ENCODE results near the gene DROSHA. TPM values are rescaled to one million over a fixed set of nuclear protein-coding genes. Genes with fewer than 3 reads are reported as not detected.

Gene DROSHA
- total and polyA plus RNA-seq, 2 experiments from 2014 or later, result 25.3 to 40.8 TPM

- WGBS (ENCODE audit: low lambda C conversion rate, missing lambda C conversion rate), result 100% methylated on average over 3 of the region's 3 CpGs
Observed at GRCh38 chr5:31459594-31459993, 72.3 kb downstream of the DROSHA start.

GRCh38 chr5:31455172-31455571 is 76.7 kb downstream of the DROSHA start:
- TF ChIP-seq EZH2 (IDR thresholded peaks at IDR 0.05; ENCODE audit: borderline replicate concordance) (no peak), EZH2phosphoT487 (IDR thresholded peaks at IDR 0.05; ENCODE audit: low read depth, severe bottlenecking, unreplicated experiment) (no peak), CTCF (IDR thresholded peaks at IDR 0.05; ENCODE audit: poor library complexity) (no peak)
- no peaks in the 10 kb centered on the region for H3K27me3 ChIP-seq
- no peaks in the 10 kb centered on the region for H3K4me1 ChIP-seq (ENCODE audit: insufficient read depth)
- WGBS (ENCODE audit: low lambda C conversion rate, missing lambda C conversion rate), result 100% methylated on average over 2 of the region's 2 CpGs
- H3K4me3 ChIP-seq, result no peak overlapping the region
- no peaks in the 10 kb centered on the region for H3K36me3 ChIP-seq (replicated peaks; ENCODE audit: insufficient read depth, low read depth)
- H2AFZ ChIP-seq, result no peak overlapping the region
- no peak overlapping the region for H3K4me2 ChIP-seq
- H3K27ac ChIP-seq, result no peak overlapping the region
- no peaks in the 10 kb centered on the region for H3K9me3 ChIP-seq (ENCODE audit: low read depth)
- no peaks in the 10 kb centered on the region for H4K20me1 ChIP-seq (ENCODE audit: insufficient read depth, poor library complexity, severe bottlenecking)
- no peaks in the 10 kb centered on the region for H3K9me2 ChIP-seq (replicated peaks; ENCODE audit: insufficient read depth)
- no peaks in the 10 kb centered on the region for H3K79me2 ChIP-seq
- no peak for DNase-seq (ENCODE audit: low spot score)

More at GRCh38 chr5:31459594-31459993, 72.3 kb downstream of the DROSHA start:
- Histone ChIP-seq H2AFZ (no peak overlapping the region), H3K27ac (no peak overlapping the region), H3K79me2 (no peaks in the 10 kb centered on the region), H3K36me3 (replicated peaks; ENCODE audit: insufficient read depth, low read depth) (no peaks in the 10 kb centered on the region), H3K4me3 (no peak overlapping the region), H3K9me3 (ENCODE audit: low read depth) (no peaks in the 10 kb centered on the region), H3K4me1 (ENCODE audit: insufficient read depth) (no peaks in the 10 kb centered on the region), H3K27me3 (no peaks in the 10 kb centered on the region), H3K4me2 (no peak overlapping the region), H4K20me1 (ENCODE audit: insufficient read depth, poor library complexity, severe bottlenecking) (no peaks in the 10 kb centered on the region), H3K9me2 (replicated peaks; ENCODE audit: insufficient read depth) (no peaks in the 10 kb centered on the region)
- TF ChIP-seq EZH2phosphoT487 (IDR thresholded peaks at IDR 0.05; ENCODE audit: low read depth, severe bottlenecking, unreplicated experiment) (no peak), CTCF (IDR thresholded peaks at IDR 0.05; ENCODE audit: poor library complexity) (no peak), EZH2 (IDR thresholded peaks at IDR 0.05; ENCODE audit: borderline replicate concordance) (no peak)
- no peak for DNase-seq (ENCODE audit: low spot score)

- H3K27me3 ChIP-seq, result no peaks in the 10 kb centered on the region
- no peak overlapping the region for H3K4me3 ChIP-seq
- no peaks in the 10 kb centered on the region for H3K4me1 ChIP-seq (ENCODE audit: insufficient read depth)
- H3K4me2 ChIP-seq, result no peak overlapping the region
- H3K79me2 ChIP-seq, result no peaks in the 10 kb centered on the region
- no peaks in the 10 kb centered on the region for H3K9me3 ChIP-seq (ENCODE audit: low read depth)
- TF ChIP-seq CTCF (IDR thresholded peaks at IDR 0.05; ENCODE audit: poor library complexity), result no peak
- TF ChIP-seq EZH2 (IDR thresholded peaks at IDR 0.05; ENCODE audit: borderline replicate concordance), result no peak
- no peak for TF ChIP-seq EZH2phosphoT487 (IDR thresholded peaks at IDR 0.05; ENCODE audit: low read depth, severe bottlenecking, unreplicated experiment)
- no peaks in the 10 kb centered on the region for H4K20me1 ChIP-seq (ENCODE audit: insufficient read depth, poor library complexity, severe bottlenecking)
- H3K9me2 ChIP-seq (replicated peaks; ENCODE audit: insufficient read depth), result no peaks in the 10 kb centered on the region
- no peak overlapping the region for H2AFZ ChIP-seq
- no peak overlapping the region for H3K27ac ChIP-seq
- no peaks in the 10 kb centered on the region for H3K36me3 ChIP-seq (replicated peaks; ENCODE audit: insufficient read depth, low read depth)
- WGBS (ENCODE audit: low lambda C conversion rate, missing lambda C conversion rate), result 70% methylated on average over 2 of the region's 2 CpGs
- DNase-seq (ENCODE audit: low spot score), result no peak
Observed at GRCh38 chr5:31453522-31453921, 78.4 kb downstream of the DROSHA start.

- WGBS (ENCODE audit: low lambda C conversion rate, missing lambda C conversion rate), result 6% methylated on average over 1 of the region's 1 CpG
- Histone ChIP-seq H3K4me2 (no peak overlapping the region), H3K36me3 (replicated peaks; ENCODE audit: insufficient read depth, low read depth) (no peaks in the 10 kb centered on the region), H3K79me2 (no peaks in the 10 kb centered on the region), H3K9me2 (replicated peaks; ENCODE audit: insufficient read depth) (no peaks in the 10 kb centered on the region), H3K4me1 (ENCODE audit: insufficient read depth) (no peaks in the 10 kb centered on the region), H2AFZ (no peak overlapping the region), H3K4me3 (no peak overlapping the region), H4K20me1 (ENCODE audit: insufficient read depth, poor library complexity, severe bottlenecking) (no peaks in the 10 kb centered on the region), H3K27ac (no peak overlapping the region), H3K9me3 (ENCODE audit: low read depth) (no peaks in the 10 kb centered on the region), H3K27me3 (no peaks in the 10 kb centered on the region)
- TF ChIP-seq EZH2phosphoT487 (IDR thresholded peaks at IDR 0.05; ENCODE audit: low read depth, severe bottlenecking, unreplicated experiment) (no peak), EZH2 (IDR thresholded peaks at IDR 0.05; ENCODE audit: borderline replicate concordance) (no peak), CTCF (IDR thresholded peaks at IDR 0.05; ENCODE audit: poor library complexity) (no peak)
- DNase-seq (ENCODE audit: low spot score), result no peak
Observed at GRCh38 chr5:31452314-31452713, 79.6 kb downstream of the DROSHA start.

All from hepatocyte (in vitro differentiated cells).